Measurements from ENCODE around the gene ZRANB3.
"Not testable (repeated sequence)": the region's sequence is repeated elsewhere in the genome, so short reads cannot be mapped to it uniquely, and the experiment has no call there.

The ZRANB3 gene

GRCh38 chr2:135490376-135490775 lies 40.6 kb downstream of the ZRANB3 start:
- DNase-seq (ENCODE audit: low read depth, low spot score): no peak

- no peak for DNase-seq (ENCODE audit: low read depth, low spot score)
These were observed 45.6 kb downstream of the ZRANB3 start for GRCh38 chr2:135485441-135485840.

- DNase-seq (ENCODE audit: low read depth, low spot score): no peak
These were observed 55.9 kb downstream of the ZRANB3 start for GRCh38 chr2:135475128-135475527.

GRCh38 chr2:135473567-135473966 lies 57.5 kb downstream of the ZRANB3 start:
- no peak for DNase-seq (ENCODE audit: low read depth, low spot score)

- no peak for DNase-seq (ENCODE audit: low read depth, low spot score)
These were observed 59.9 kb downstream of the ZRANB3 start for GRCh38 chr2:135471106-135471505.

GRCh38 chr2:135457279-135457678 lies 73.7 kb downstream of the ZRANB3 start:
- DNase-seq (ENCODE audit: low read depth, low spot score): no peak

GRCh38 chr2:135456835-135457234 lies 74.2 kb downstream of the ZRANB3 start:
- DNase-seq (ENCODE audit: low read depth, low spot score): no peak

- no peak for DNase-seq (ENCODE audit: low read depth, low spot score)
These were observed 74.6 kb downstream of the ZRANB3 start for GRCh38 chr2:135456431-135456830.

- DNase-seq (ENCODE audit: low read depth, low spot score): no peak
These were observed 76.4 kb downstream of the ZRANB3 start for GRCh38 chr2:135454608-135455007.

GRCh38 chr2:135453027-135453426 lies 78.0 kb downstream of the ZRANB3 start:
- not testable (repeated sequence) for DNase-seq (ENCODE audit: low read depth, low spot score)

GRCh38 chr2:135451966-135452365 lies 79.1 kb downstream of the ZRANB3 start:
- no peak for DNase-seq (ENCODE audit: low read depth, low spot score)

- not testable (repeated sequence) for DNase-seq (ENCODE audit: low read depth, low spot score)
These were observed 88.0 kb downstream of the ZRANB3 start for GRCh38 chr2:135443013-135443412.

- not testable (repeated sequence) for DNase-seq (ENCODE audit: low read depth, low spot score)
These were observed 95.9 kb downstream of the ZRANB3 start for GRCh38 chr2:135435155-135435554.

- no peak for DNase-seq (ENCODE audit: low read depth, low spot score)
These were observed 106.2 kb downstream of the ZRANB3 start for GRCh38 chr2:135424849-135425248.

GRCh38 chr2:135422898-135423297 lies 108.1 kb downstream of the ZRANB3 start:
- no peak for DNase-seq (ENCODE audit: low read depth, low spot score)

GRCh38 chr2:135411646-135412045 lies 119.4 kb downstream of the ZRANB3 start:
- no peak for DNase-seq (ENCODE audit: low read depth, low spot score)

- no peak for DNase-seq (ENCODE audit: low read depth, low spot score)
These were observed 121.6 kb downstream of the ZRANB3 start for GRCh38 chr2:135409436-135409835.

- DNase-seq (ENCODE audit: low read depth, low spot score): not testable (repeated sequence)
These were observed 134.8 kb downstream of the ZRANB3 start for GRCh38 chr2:135396259-135396658.

GRCh38 chr2:135386993-135387392 lies 144.0 kb downstream of the ZRANB3 start:
- DNase-seq (ENCODE audit: low read depth, low spot score): no peak

- DNase-seq (ENCODE audit: low read depth, low spot score): no peak
These were observed 152.4 kb downstream of the ZRANB3 start for GRCh38 chr2:135378591-135378990.

- no peak for DNase-seq (ENCODE audit: low read depth, low spot score)
These were observed 157.3 kb downstream of the ZRANB3 start for GRCh38 chr2:135373702-135374101.

GRCh38 chr2:135349941-135350340 lies 181.1 kb downstream of the ZRANB3 start:
- DNase-seq (ENCODE audit: low read depth, low spot score): no peak

- not testable (repeated sequence) for DNase-seq (ENCODE audit: low read depth, low spot score)
These were observed 182.8 kb downstream of the ZRANB3 start for GRCh38 chr2:135348096-135348704.

- DNase-seq (ENCODE audit: low read depth, low spot score): no peak
These were observed 193.9 kb downstream of the ZRANB3 start for GRCh38 chr2:135337071-135337470.

All from activated CD4-positive, CD25-positive, alpha-beta regulatory T cell treated with anti-CD3 and anti-CD28 coated beads, Interleukin-2, amount 50 U/mL, for 16 hours (primary cell).